DMS53 treated with DMSO at 0.1 percent for 48 hours (cell line): ENCODE measurements around the gene ATP8B3.

Source experiments
- DNase-seq: peaks from one replicate; lab custom pipeline; 2025; ENCODE audit not compliant: unreplicated experiment; lab: John Stamatoyannopoulos, UW

ATP8B3 gene

GRCh38 chr19:1746401-1747284, 65.4 kb downstream of the ATP8B3 start:
- no peak for DNase-seq

GRCh38 chr19:1745589-1746031, 66.5 kb downstream of the ATP8B3 start:
- DNase-seq, result no peak

GRCh38 chr19:1744822-1745563, 67.1 kb downstream of the ATP8B3 start:
- DNase-seq, result no peak

- DNase-seq, result no peak
Measured at GRCh38 chr19:1744133-1744665, 67.9 kb downstream of the ATP8B3 start.

- DNase-seq, result no peak
Measured at GRCh38 chr19:1742989-1743696, 68.9 kb downstream of the ATP8B3 start.

GRCh38 chr19:1739960-1740629, 72.0 kb downstream of the ATP8B3 start:
- no peak for DNase-seq

- DNase-seq, result no peak
Measured at GRCh38 chr19:1736927-1737326, 75.1 kb downstream of the ATP8B3 start.

GRCh38 chr19:1736280-1736679, 75.8 kb downstream of the ATP8B3 start:
- no peak for DNase-seq

- DNase-seq, result no peak
Measured at GRCh38 chr19:1734321-1734966, 77.6 kb downstream of the ATP8B3 start.
